Skeletal muscle cell (primary cell): ENCODE results near the gene BLM.

Source experiments
- DNase-seq: peaks from one replicate; pipeline ENCODE4 v3.0.0-alpha.2; 2010; ENCODE audit warnings: low read depth
- H3K4me3 ChIP-seq: 2 replicates; pipeline ENCODE4 v1.5.1; 2011; ENCODE audit warnings: low read depth, mild to moderate bottlenecking, control low read depth, low read length, moderate library complexity

Gene BLM

DNA sequence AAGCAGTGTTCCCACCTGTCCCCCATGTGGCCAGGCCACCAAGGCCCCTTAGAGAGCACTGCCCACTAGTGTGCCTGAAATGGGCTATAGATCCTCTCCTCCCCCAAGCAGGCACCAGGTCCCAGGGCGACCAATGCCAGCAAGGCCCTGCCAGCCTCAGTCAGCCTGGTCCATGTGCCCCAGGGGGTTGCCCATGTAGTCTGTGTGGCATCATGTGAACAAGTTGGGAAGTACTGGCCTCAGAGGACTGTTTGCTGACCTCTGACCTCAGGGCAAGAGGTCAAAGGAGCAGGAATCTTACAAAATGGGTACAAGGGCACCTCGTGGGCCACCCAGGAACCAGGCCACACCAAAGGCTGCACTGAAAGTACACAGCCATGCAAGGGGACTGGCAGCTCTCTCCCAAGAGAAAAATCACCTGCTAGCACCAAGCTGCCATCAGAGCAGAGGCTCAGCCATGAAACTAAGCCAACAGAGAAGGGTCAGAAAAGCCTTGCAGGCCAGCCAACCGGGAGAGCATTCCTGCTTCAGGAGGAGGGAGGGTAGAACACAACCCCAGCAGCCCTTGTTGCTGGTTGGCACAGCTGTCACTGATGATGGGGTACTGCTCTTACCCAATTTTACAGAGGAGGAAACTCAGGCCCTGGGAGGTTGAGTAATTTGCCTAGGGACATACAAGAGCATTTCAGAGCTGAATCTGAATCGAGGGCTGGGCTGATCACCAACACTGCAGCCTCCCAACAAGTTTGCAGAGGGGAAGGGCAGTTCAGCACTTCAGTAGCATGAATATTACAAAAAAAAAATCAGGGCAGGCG, 146.0 kb downstream of the BLM start:
- DNase-seq, result no peak
- H3K4me3 ChIP-seq, result no peak overlapping the region

DNA sequence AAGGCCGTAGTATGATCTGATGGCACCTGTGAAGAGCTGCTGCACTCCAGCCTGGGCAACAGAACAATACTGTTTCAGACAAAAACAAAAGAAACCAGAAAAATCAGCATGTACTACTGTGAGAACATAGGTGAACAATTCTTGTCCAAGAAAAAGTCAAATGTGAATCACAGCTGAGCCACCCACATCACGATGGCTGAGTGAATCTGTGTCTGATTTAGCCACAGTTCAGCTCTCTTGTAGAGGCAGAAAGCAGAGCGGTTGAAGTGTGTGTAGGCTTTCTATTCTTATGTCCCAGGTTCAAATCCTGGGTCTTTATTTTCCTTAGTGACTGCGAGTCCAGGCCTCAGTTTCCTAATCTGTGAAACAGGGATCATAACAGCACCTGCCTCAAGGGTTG, 146.8 kb downstream of the BLM start:
- no peak for DNase-seq
- no peak overlapping the region for H3K4me3 ChIP-seq

DNA sequence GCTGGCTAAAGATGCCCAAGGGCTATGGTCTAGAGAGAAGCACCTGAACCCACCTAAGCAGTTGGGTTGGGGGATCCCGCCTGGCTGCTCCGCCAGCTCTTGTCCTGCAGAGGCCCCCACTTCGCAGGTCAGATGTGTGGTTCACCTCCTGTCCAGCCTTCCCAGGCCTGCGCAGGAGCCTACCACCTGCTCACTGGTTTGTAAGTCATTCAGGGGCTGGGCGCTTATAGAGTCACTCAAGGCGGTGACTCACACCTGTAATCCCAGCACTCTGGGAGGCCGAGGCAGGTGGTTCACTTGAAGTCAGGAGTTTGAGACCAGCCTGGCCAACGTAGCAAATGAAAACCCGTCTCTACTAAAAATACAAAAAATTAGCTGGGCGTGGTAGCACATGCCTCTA, 147.4 kb downstream of the BLM start:
- no peak for DNase-seq
- no peak overlapping the region for H3K4me3 ChIP-seq

DNA sequence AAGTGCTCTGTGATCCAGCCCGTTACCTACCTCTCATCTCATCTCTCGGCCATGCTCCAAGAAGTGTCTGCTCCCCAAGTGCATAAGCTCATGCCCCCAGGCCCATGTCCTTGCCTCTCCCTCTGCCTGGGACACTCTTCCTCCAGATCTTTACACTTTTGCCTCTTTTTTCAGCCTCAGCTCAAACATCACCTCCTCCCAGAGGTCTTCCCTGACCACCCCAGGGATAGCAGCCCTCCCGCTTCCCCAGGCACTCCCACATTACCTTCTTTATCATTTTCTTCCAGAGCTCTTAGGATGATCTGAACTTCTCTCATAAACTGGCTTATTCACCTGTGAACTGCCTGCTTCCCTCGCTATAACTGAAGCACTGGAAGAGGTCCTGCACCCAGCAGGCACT, 148.6 kb downstream of the BLM start:
- no peak for DNase-seq
- no peak overlapping the region for H3K4me3 ChIP-seq
